RWPE2 (cell line): Measurements from ENCODE around the gene CCDC184.

Source experiments
- ATAC-seq: fragments of 200-7000 bp; cut with Tn5 transposase; 3 replicates; pipeline ENCODE4 v1.9.1; 2021; ENCODE audit warnings: low read depth
- DNase-seq: peaks from one replicate; pipeline ENCODE4 v3.0.0-alpha.2; 2020; ENCODE audit warnings: low spot score
- H3K27ac ChIP-seq: fragments of 450-650 bp; 2 replicates; pipeline ENCODE4 v1.5.1; 2017; ENCODE audit warnings: mild to moderate bottlenecking; ENCODE audit not compliant: poor library complexity, severe bottlenecking
- H3K27me3 ChIP-seq: fragments of 250-450 bp; sonication (Bioruptor Pico); 2 replicates; pipeline ENCODE4 v1.5.1; 2021; ENCODE audit warnings: mild to moderate bottlenecking, moderate library complexity; ENCODE audit not compliant: insufficient read depth, poor library complexity, severe bottlenecking
- H3K36me3 ChIP-seq: fragments of 250-450 bp; sonication (Bioruptor Pico); 2 replicates; pipeline ENCODE4 v1.5.1; 2020; ENCODE audit warnings: low read depth, mild to moderate bottlenecking, moderate library complexity
- H3K4me1 ChIP-seq: fragments of 250-450 bp; sonication (Bioruptor Pico); 2 replicates; pipeline ENCODE4 v1.5.1; 2021; ENCODE audit warnings: mild to moderate bottlenecking, moderate library complexity; ENCODE audit not compliant: insufficient read depth, poor library complexity, severe bottlenecking
- H3K4me3 ChIP-seq: fragments of 250-450 bp; sonication (Bioruptor Pico); 2 replicates; pipeline ENCODE4 v1.5.1; 2021; ENCODE audit warnings: mild to moderate bottlenecking, moderate library complexity; ENCODE audit not compliant: severe bottlenecking
- H3K9me3 ChIP-seq: fragments of 250-450 bp; sonication (Bioruptor Pico); 2 replicates; pipeline ENCODE4 v1.5.1; 2021; ENCODE audit warnings: mild to moderate bottlenecking, moderate library complexity; ENCODE audit not compliant: severe bottlenecking
- TF ChIP-seq, protein P1 (sequence below): fragments of 450-650 bp; IDR thresholded peaks from one replicate; pipeline ENCODE4 v1.5.1; 2017; ENCODE audit warnings: mild to moderate bottlenecking, moderate library complexity; ENCODE audit not compliant: poor library complexity, severe bottlenecking

CCDC184 gene

GRCh38 chr12:48198672-48198971 lies 15.2 kb downstream of the CCDC184 start:
- no peaks in the 10 kb centered on the region for H3K27me3 ChIP-seq
- no peaks in the 10 kb centered on the region for H3K9me3 ChIP-seq
- TF ChIP-seq, protein P1, sequence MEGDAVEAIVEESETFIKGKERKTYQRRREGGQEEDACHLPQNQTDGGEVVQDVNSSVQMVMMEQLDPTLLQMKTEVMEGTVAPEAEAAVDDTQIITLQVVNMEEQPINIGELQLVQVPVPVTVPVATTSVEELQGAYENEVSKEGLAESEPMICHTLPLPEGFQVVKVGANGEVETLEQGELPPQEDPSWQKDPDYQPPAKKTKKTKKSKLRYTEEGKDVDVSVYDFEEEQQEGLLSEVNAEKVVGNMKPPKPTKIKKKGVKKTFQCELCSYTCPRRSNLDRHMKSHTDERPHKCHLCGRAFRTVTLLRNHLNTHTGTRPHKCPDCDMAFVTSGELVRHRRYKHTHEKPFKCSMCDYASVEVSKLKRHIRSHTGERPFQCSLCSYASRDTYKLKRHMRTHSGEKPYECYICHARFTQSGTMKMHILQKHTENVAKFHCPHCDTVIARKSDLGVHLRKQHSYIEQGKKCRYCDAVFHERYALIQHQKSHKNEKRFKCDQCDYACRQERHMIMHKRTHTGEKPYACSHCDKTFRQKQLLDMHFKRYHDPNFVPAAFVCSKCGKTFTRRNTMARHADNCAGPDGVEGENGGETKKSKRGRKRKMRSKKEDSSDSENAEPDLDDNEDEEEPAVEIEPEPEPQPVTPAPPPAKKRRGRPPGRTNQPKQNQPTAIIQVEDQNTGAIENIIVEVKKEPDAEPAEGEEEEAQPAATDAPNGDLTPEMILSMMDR = no peak
- ATAC-seq (no peak), DNase-seq (no peak)
- H3K36me3 ChIP-seq = no peaks in the 10 kb centered on the region
- peak overlapping the region; percentile 49 for H3K4me3 ChIP-seq
- H3K27ac ChIP-seq = peak overlapping the region; percentile 60
- H3K4me1 ChIP-seq = peaks cover 16% of the 10 kb centered on the region

GRCh38 chr12:48198985-48199384 lies 15.5 kb downstream of the CCDC184 start:
- H3K4me1 ChIP-seq = peaks cover 16% of the 10 kb centered on the region
- no peaks in the 10 kb centered on the region for H3K36me3 ChIP-seq
- no peaks in the 10 kb centered on the region for H3K27me3 ChIP-seq
- H3K9me3 ChIP-seq = no peaks in the 10 kb centered on the region
- TF ChIP-seq, protein P1 = no peak
- ATAC-seq (no peak), DNase-seq (no peak)
- peak overlapping the region; percentile 60 for H3K27ac ChIP-seq
- H3K4me3 ChIP-seq = peak overlapping the region; percentile 49

GRCh38 chr12:48199774-48200221 lies 16.4 kb downstream of the CCDC184 start:
- Histone ChIP-seq H3K9me3 (no peaks in the 10 kb centered on the region), H3K4me3 (no peak overlapping the region), H3K4me1 (peaks cover 16% of the 10 kb centered on the region), H3K27me3 (no peaks in the 10 kb centered on the region), H3K36me3 (no peaks in the 10 kb centered on the region), H3K27ac (no peak overlapping the region)
- ATAC-seq = no peak
- DNase-seq = no peak
- TF ChIP-seq, protein P1 = no peak

DNA sequence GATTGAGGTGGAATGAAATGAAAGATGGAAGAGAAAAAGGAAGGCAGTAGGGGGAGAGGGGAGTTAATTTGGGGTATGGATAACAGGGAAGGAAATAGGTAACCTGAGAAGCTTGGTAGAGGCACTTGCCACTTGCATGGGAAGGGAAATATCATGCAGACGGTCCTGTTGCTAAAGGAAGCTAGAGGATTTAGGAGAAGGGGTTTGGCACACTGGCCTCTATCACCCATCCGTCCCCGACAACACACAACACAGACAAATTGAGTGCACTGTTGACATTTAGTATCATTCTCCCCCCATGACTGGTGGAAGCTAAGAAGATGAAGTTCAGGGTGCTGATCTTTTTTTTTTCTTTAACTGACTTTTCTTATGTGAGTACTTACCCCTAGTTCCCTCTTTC lies 17.6 kb downstream of the CCDC184 start:
- Histone ChIP-seq H3K9me3 (no peaks in the 10 kb centered on the region), H3K27ac (no peak overlapping the region), H3K36me3 (no peaks in the 10 kb centered on the region), H3K4me1 (peaks cover 16% of the 10 kb centered on the region), H3K4me3 (no peak overlapping the region), H3K27me3 (no peaks in the 10 kb centered on the region)
- TF ChIP-seq, protein P1 = no peak
- DNase-seq (no peak), ATAC-seq (no peak)

DNA sequence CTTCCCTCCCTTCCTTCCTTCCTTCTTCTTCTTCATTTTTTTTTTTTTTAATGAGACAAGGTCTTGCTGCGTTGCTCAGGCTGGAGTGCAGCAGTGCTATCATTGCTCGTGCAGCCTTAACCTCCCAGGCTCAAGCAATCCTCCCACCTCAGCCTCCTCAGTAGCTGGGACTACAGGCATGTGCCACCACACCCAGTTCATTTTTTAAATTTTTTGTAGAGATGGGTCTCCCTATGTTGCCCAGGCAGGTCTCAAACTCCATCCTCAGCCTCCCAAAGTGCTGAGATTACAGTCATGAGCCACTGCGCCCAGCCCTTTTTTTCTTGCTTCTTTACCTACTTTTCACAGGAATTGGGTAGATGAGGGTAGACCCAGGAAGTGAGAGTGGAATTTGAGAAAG lies 18.1 kb downstream of the CCDC184 start:
- no peaks in the 10 kb centered on the region for H3K36me3 ChIP-seq
- no peak for DNase-seq
- H3K27ac ChIP-seq = no peak overlapping the region
- ATAC-seq = no peak
- H3K4me1 ChIP-seq = peaks cover 16% of the 10 kb centered on the region
- TF ChIP-seq, protein P1 = no peak
- H3K27me3 ChIP-seq = no peaks in the 10 kb centered on the region
- H3K4me3 ChIP-seq = no peak overlapping the region
- H3K9me3 ChIP-seq = no peaks in the 10 kb centered on the region
